HepG2 (cell line): Measurements from ENCODE around the gene ANKS3. TPM values are rescaled to one million over a fixed set of nuclear protein-coding genes. Genes with fewer than 3 reads are reported as not detected.

ENCODE experiments used
- BCLAF1 ChIP-seq: fragments of 450-650 bp; IDR thresholded peaks from 2 replicates; pipeline ENCODE4 v1.6.1; 2017; ENCODE audit warnings: mild to moderate bottlenecking
- ELF4 ChIP-seq: sonication (generic); formaldehyde crosslinking; IDR thresholded peaks from 2 replicates; pipeline ENCODE4 v1.5.0; 2020; ENCODE audit warnings: missing genetic modification reagents, mild to moderate bottlenecking, moderate library complexity, borderline replicate concordance
- PBX3 ChIP-seq: sonication (generic); formaldehyde crosslinking; IDR thresholded peaks from 2 replicates; pipeline ENCODE4 v1.8.1; 2023; ENCODE audit warnings: missing genetic modification reagents, inconsistent platforms, borderline replicate concordance
- PCBP2 ChIP-seq: fragments of 200-400 bp; formaldehyde crosslinking; optimal IDR thresholded peaks from 2 replicates; pipeline ENCODE3; 2018; ENCODE audit warnings: low read length, low read depth; ENCODE audit not compliant: poor library complexity, severe bottlenecking
- THAP7 ChIP-seq: sonication (generic); formaldehyde crosslinking; IDR thresholded peaks from 2 replicates; pipeline ENCODE4 v1.8.1; 2023; ENCODE audit warnings: mild to moderate bottlenecking, missing genetic modification reagents
- TOPORS ChIP-seq: sonication (generic); formaldehyde crosslinking; IDR thresholded peaks from 2 replicates; pipeline ENCODE4 v1.8.0; 2023; ENCODE audit warnings: mild to moderate bottlenecking, missing genetic modification reagents
- ZBED4 ChIP-seq: sonication (generic); formaldehyde crosslinking; IDR thresholded peaks from 2 replicates; pipeline ENCODE4 v1.4.0; 2020; ENCODE audit warnings: missing genetic modification reagents, borderline replicate concordance
- ZMAT5 ChIP-seq: sonication (generic); formaldehyde crosslinking; IDR thresholded peaks from 2 replicates; pipeline ENCODE4 v1.5.0; 2020; ENCODE audit warnings: mild to moderate bottlenecking, low read depth, missing genetic modification reagents, borderline replicate concordance
- ZNF18 ChIP-seq: sonication (generic); formaldehyde crosslinking; IDR thresholded peaks from 2 replicates; pipeline ENCODE4 v1.8.0; 2022; ENCODE audit warnings: mild to moderate bottlenecking, missing genetic modification reagents; ENCODE audit not compliant: insufficient replicate concordance
- ZNF687 ChIP-seq: sonication (generic); formaldehyde crosslinking; IDR thresholded peaks from 2 replicates; pipeline ENCODE4 v1.5.1; 2020; ENCODE audit warnings: mild to moderate bottlenecking, missing genetic modification reagents, moderate library complexity
- ZNF83 ChIP-seq: sonication (generic); formaldehyde crosslinking; IDR thresholded peaks from 2 replicates; pipeline ENCODE4 v1.4.0; 2020; ENCODE audit warnings: missing genetic modification reagents, mild to moderate bottlenecking, borderline replicate concordance
- polyA plus RNA-seq, 8 experiments: library from polyadenylated mRNA; depleted of rRNA in 3 of 8; stranded (reverse) in 7 of 8; unstranded in 1 of 8; fragments of >200 nt; fragmentation: Illumina TruSeq in 4 of 8; extraction: Trizol in 4 of 8; gene quantifications; 2 replicates each; pipeline versions ENCODE4 v1.2.1 to v1.2.3, GENCODE V29; 2011 to 2016; ENCODE audit warnings: low read depth in 4 of 8, missing spikeins in 1 of 8, mixed read lengths in 1 of 8; ENCODE audit not compliant: insufficient read depth in 1 of 8
- total RNA-seq, 5 experiments: library from RNA; depleted of rRNA; stranded (reverse); fragments of >200 nt; fragmentation: Illumina TruSeq; extraction: Trizol; gene quantifications; 2 replicates each; pipeline ENCODE4 v1.2.3, GENCODE V29; 2016; ENCODE audit warnings: low read depth in 1 of 5

Gene ANKS3
- total and polyA plus RNA-seq, 2 of the 13 experiments (the other 11 are each of a cell fraction or from before 2014, with no cell fraction given): 11.4 to 15.9 TPM

- TF ChIP-seq ZNF18 (CRISPR knock-in tag) (no peak), THAP7 (CRISPR knock-in tag) (peak; percentile 83; the same call in 1 of the 2 replicates), ZBED4 (CRISPR knock-in tag) (0 out of 2 replicates have a peak, but pooled peaks have one; percentile 24), ZNF83 (no peak), ZNF687 (peak; percentile 89), ELF4 (no peak), BCLAF1 (no peak), ZMAT5 (CRISPR knock-in tag) (no peak), PCBP2 (no peak), PBX3 (CRISPR knock-in tag) (no peak), TOPORS (CRISPR knock-in tag) (no peak)
Measured at GRCh38 chr16:4766875-4767628, 33.0 kb upstream of the ANKS3 start, which contains the start of gene ZNF500 (continued).
